Endothelial cell of umbilical vein (primary cell): ENCODE data around the gene ST6GALNAC3. TPM values are rescaled to one million over a fixed set of nuclear protein-coding genes. Genes with fewer than 3 reads are reported as not detected.

Experiments used
- BruUV-seq: library from RNA; stranded (reverse); fragments of 400-500 nt; replicated peaks from 2 replicates; lab custom pipeline; 2021; lab: Mats Ljungman, UMichigan
- CTCF ChIA-PET: fragments of 300-600, 350-600 bp; sonication (Branson Sonifier 250); formaldehyde crosslinking; loops from one replicate; lab custom pipeline; 2021; ENCODE audit warnings: antibody characterized with exemption, inconsistent platforms; lab: Charles Lee
- POLR2A ChIA-PET: fragments of 300-600, 350-600 bp; sonication (Branson Sonifier 250); formaldehyde crosslinking; loops from one replicate; lab custom pipeline; 2021; ENCODE audit warnings: antibody characterized with exemption, inconsistent platforms; lab: Charles Lee
- DNase-seq: peaks from one replicate; pipeline ENCODE4 v3.0.0-alpha.2; 2011; ENCODE audit warnings: low read depth, low spot score
- FAIRE-seq: peaks from 2 replicates; lab custom pipeline; 2011; peaks lifted over from hg19 to GRCh38; lab: Jason Lieb, UNC
- H2AFZ ChIP-seq: 2 replicates; pipeline ENCODE4 v1.6.0; 2012; ENCODE audit warnings: low read depth, low read length, control low read depth, inconsistent platforms
- H3K27ac ChIP-seq: 2 replicates; pipeline ENCODE4 v1.5.1; 2011; ENCODE audit warnings: low read depth, mild to moderate bottlenecking, control low read depth, low read length, moderate library complexity; ENCODE audit not compliant: insufficient read depth
- H3K27me3 ChIP-seq, 2 experiments: 2 replicates each; pipeline versions ENCODE4 v1.6.0 to v1.6.1; 2011; ENCODE audit warnings: low read length in 2 of 2, mixed read lengths in 1 of 2; ENCODE audit not compliant: control insufficient read depth in 2 of 2, insufficient read depth in 2 of 2
- H3K36me3 ChIP-seq, 2 experiments: 2 replicates in 1 of 2; 3 replicates in 1 of 2; pipeline ENCODE4 v1.5.1; 2011; ENCODE audit warnings: low read length in 2 of 2, mild to moderate bottlenecking in 1 of 2, moderate library complexity in 1 of 2; ENCODE audit not compliant: control insufficient read depth in 2 of 2, insufficient read depth in 2 of 2; ENCODE audit errors: extremely low read depth in 1 of 2
- H3K4me1 ChIP-seq: 3 replicates; pipeline ENCODE4 v1.5.1; 2011; ENCODE audit warnings: mild to moderate bottlenecking, low read length; ENCODE audit not compliant: control insufficient read depth, insufficient read depth; ENCODE audit errors: extremely low read depth
- H3K4me2 ChIP-seq: 2 replicates; pipeline ENCODE4 v1.6.1; 2011; ENCODE audit warnings: low read length, control low read depth, mixed read lengths; ENCODE audit not compliant: insufficient read depth
- H3K4me3 ChIP-seq, 3 experiments: fragments of 200-600 bp in 1 of 3; sonication (generic), shearing (Covaris generic) in 1 of 3; replicated peaks in 1 of 3; 2 replicates each; pipeline ENCODE4 v1.5.1; 2011 to 2016; ENCODE audit warnings: control low read depth in 3 of 3, low read length in 3 of 3, mild to moderate bottlenecking in 2 of 3, inconsistent platforms in 1 of 3, low read depth in 1 of 3, moderate library complexity in 1 of 3; ENCODE audit not compliant: insufficient read depth in 1 of 3
- H3K79me2 ChIP-seq: 2 replicates; pipeline ENCODE4 v1.6.0; 2012; ENCODE audit warnings: low read length, inconsistent platforms; ENCODE audit not compliant: control insufficient read depth, insufficient read depth
- H3K9ac ChIP-seq: replicated peaks from 2 replicates; pipeline ENCODE3; 2011; ENCODE audit warnings: low read length, control low read depth; ENCODE audit not compliant: insufficient read depth; ENCODE audit errors: extremely low read depth
- H3K9me1 ChIP-seq: replicated peaks from 3 replicates; pipeline ENCODE4 v1.6.0; 2011; ENCODE audit warnings: mild to moderate bottlenecking, low read length; ENCODE audit not compliant: control insufficient read depth, insufficient read depth; ENCODE audit errors: extremely low read depth
- H3K9me3 ChIP-seq: replicated peaks from 2 replicates; pipeline ENCODE4 v1.5.1; 2012; ENCODE audit warnings: low read length, inconsistent platforms; ENCODE audit not compliant: control insufficient read depth, insufficient read depth
- H4K20me1 ChIP-seq: replicated peaks from 2 replicates; pipeline ENCODE3; 2011; ENCODE audit warnings: mild to moderate bottlenecking, low read length; ENCODE audit not compliant: control insufficient read depth, insufficient read depth; ENCODE audit errors: extremely low read depth
- CTCF ChIP-seq, 2 donors: IDR thresholded peaks; 1 replicate in 1 of 2; 2 replicates in 1 of 2; pipeline ENCODE4 v1.5.1; 2011; ENCODE audit warnings: low read length in 2 of 2, mild to moderate bottlenecking in 2 of 2, moderate library complexity in 2 of 2, control low read depth in 1 of 2, inconsistent platforms in 1 of 2, low read depth in 1 of 2; ENCODE audit not compliant: insufficient read depth in 1 of 2; ENCODE audit errors: extremely low read depth in 1 of 2
- EZH2 ChIP-seq: IDR thresholded peaks from 2 replicates; pipeline ENCODE4 v1.6.1; 2012; ENCODE audit warnings: borderline replicate concordance, low read depth, mild to moderate bottlenecking, moderate library complexity, low read length, inconsistent platforms; ENCODE audit not compliant: severe bottlenecking
- FOS ChIP-seq: IDR thresholded peaks from 2 replicates; pipeline ENCODE4 v1.6.1; 2011; ENCODE audit warnings: mild to moderate bottlenecking, low read length, moderate library complexity, borderline replicate concordance; ENCODE audit not compliant: insufficient read depth
- GATA2 ChIP-seq: IDR thresholded peaks from 2 replicates; pipeline ENCODE4 v1.7.0; 2011; ENCODE audit warnings: low read depth, mild to moderate bottlenecking, moderate library complexity, mixed read lengths, low read length; ENCODE audit not compliant: insufficient read length, insufficient read depth
- JUN ChIP-seq: IDR thresholded peaks from 2 replicates; pipeline ENCODE4 v1.6.1; 2011; ENCODE audit warnings: borderline replicate concordance, low read depth; ENCODE audit not compliant: insufficient read length, insufficient read depth
- MAX ChIP-seq: IDR thresholded peaks from 2 replicates; pipeline ENCODE4 v1.6.1; 2011; ENCODE audit not compliant: insufficient read depth, insufficient read length
- MYC ChIP-seq: IDR thresholded peaks from one replicate; pipeline ENCODE4 v1.6.1; 2011; ENCODE audit warnings: mild to moderate bottlenecking, low read depth, low read length
- POLR2A ChIP-seq: IDR thresholded peaks from 2 replicates; pipeline ENCODE4 v1.6.1; 2012; ENCODE audit warnings: low read depth, mild to moderate bottlenecking, control low read depth, low read length
- POLR2AphosphoS5 ChIP-seq: IDR thresholded peaks from 2 replicates; pipeline ENCODE4 v1.6.1; 2012; ENCODE audit warnings: low read depth, mild to moderate bottlenecking, control low read depth, low read length, moderate library complexity; ENCODE audit not compliant: insufficient read depth
- dilution Hi-C: fragments of 300-500 bp; cut with MboI; formaldehyde crosslinking; loops from one replicate; pipeline ENCODE4 v1.15.0; 2019; ENCODE audit warnings: low sequenced_read_pairs; ENCODE audit not compliant: extremely low pct_ligation_motif_present
- intact Hi-C: fragments of 100-400 bp; cut with micrococcal nuclease; formaldehyde crosslinking; loops from one replicate; pipeline ENCODE4 v1.10.0; 2022
- polyA plus RNA-seq, 4 experiments: library from polyadenylated mRNA; depleted of rRNA in 3 of 4; stranded (reverse) in 3 of 4; unstranded in 1 of 4; fragments of >200 nt; gene quantifications; 2 replicates each; pipeline versions ENCODE4 v1.2.1 to v1.2.3, GENCODE V29; 2011 to 2012; ENCODE audit warnings: missing spikeins in 1 of 4
- total RNA-seq: library from RNA; stranded (reverse); gene quantifications from 2 replicates; pipeline ENCODE4 v1.2.3, GENCODE V29; 2021

ST6GALNAC3 gene
- total and polyA plus RNA-seq, 2 donors (not counting 3 experiments of a cell fraction or from before 2014, with no cell fraction given), result 7.6 to 48.3 TPM

- Histone ChIP-seq H3K27ac (no peak overlapping the region), H3K9me3 (no peaks in the 10 kb centered on the region), H4K20me1 (no peaks in the 10 kb centered on the region), H3K79me2 (no peaks in the 10 kb centered on the region), H3K9me1 (no peaks in the 10 kb centered on the region), H3K4me1 (no peaks in the 10 kb centered on the region), H3K9ac (no peak overlapping the region), H3K4me2 (no peak overlapping the region), H3K36me3 (no peaks in the 10 kb centered on the region), H3K27me3 (no peaks in the 10 kb centered on the region), H2AFZ (no peak overlapping the region), H3K4me3 (no peak overlapping the region)
- no TSS peak for BruUV-seq
- dilution Hi-C loops, result no loop called here
- DNase-seq (no peak), FAIRE-seq (no peak)
- no peak for TF ChIP-seq MAX
- TF ChIP-seq CTCF (IDR thresholded peaks at IDR 0.05; ENCODE audit: extremely low read depth in 1 of 2, insufficient read depth in 1 of 2, low read depth in 1 of 2, low read length in 2 of 2), result no peak
- no peak for TF ChIP-seq FOS
- TF ChIP-seq POLR2A, result no peak
- no peak for TF ChIP-seq JUN
- TF ChIP-seq POLR2AphosphoS5, result no peak
- no peak for TF ChIP-seq MYC
- no peak for TF ChIP-seq EZH2
- TF ChIP-seq GATA2, result no peak
- intact Hi-C loops, result no loop called here
- ChIA-PET POLR2A (no interaction called here), CTCF (no interaction called here)
These were observed 545.8 kb downstream of the ST6GALNAC3 start for GRCh38 chr1:76620371-76620770.
